Activated CD4-positive, alpha-beta memory T cell treated with anti-CD3 and anti-CD28 coated beads, Interleukin-2, amount 10 ng/mL, durations not matched to agents 7 days and 5 days (primary cell): ENCODE measurements around the gene TMEM183A. TPM values are rescaled to one million over a fixed set of nuclear protein-coding genes. Genes with fewer than 3 reads are reported as not detected.

Source experiments
- CTCF ChIA-PET: fragments of 350-600 bp; sonication (Branson Sonifier 250); formaldehyde crosslinking; loops from one replicate; lab custom pipeline; 2021; ENCODE audit warnings: antibody characterized with exemption, inconsistent platforms; lab: Charles Lee
- POLR2A ChIA-PET: fragments of 350-600 bp; sonication (Branson Sonifier 250); formaldehyde crosslinking; loops from one replicate; lab custom pipeline; 2021; ENCODE audit warnings: antibody characterized with exemption; lab: Charles Lee
- DNase-seq: peaks from one replicate; pipeline ENCODE4 v3.0.0-alpha.2; 2020
- H3K27ac Mint-ChIP-seq: one replicate; pipeline ENCODE4 v1.8.0; 2021; ENCODE audit warnings: mild to moderate bottlenecking, mixed read lengths
- H3K27me3 Mint-ChIP-seq: one replicate; pipeline ENCODE4 v1.8.0; 2021; ENCODE audit warnings: mixed read lengths
- H3K36me3 Mint-ChIP-seq: one replicate; pipeline ENCODE4 v1.8.0; 2021; ENCODE audit warnings: low read depth, mixed read lengths
- H3K4me1 Mint-ChIP-seq: one replicate; pipeline ENCODE4 v1.8.0; 2021; ENCODE audit warnings: mixed read lengths
- H3K4me3 Mint-ChIP-seq: one replicate; pipeline ENCODE4 v1.8.0; 2021; ENCODE audit warnings: mild to moderate bottlenecking, mixed read lengths
- H3K9me3 Mint-ChIP-seq: one replicate; pipeline ENCODE4 v1.8.0; 2021; ENCODE audit warnings: mixed read lengths
- total RNA-seq, 2 experiments: library from RNA; stranded (reverse); gene quantifications; one replicate each; pipeline ENCODE4 v1.2.3, GENCODE V29; 2021

The TMEM183A gene
- total RNA-seq, 2 experiments from 2014 or later = 69.1 to 72.6 TPM

DNA sequence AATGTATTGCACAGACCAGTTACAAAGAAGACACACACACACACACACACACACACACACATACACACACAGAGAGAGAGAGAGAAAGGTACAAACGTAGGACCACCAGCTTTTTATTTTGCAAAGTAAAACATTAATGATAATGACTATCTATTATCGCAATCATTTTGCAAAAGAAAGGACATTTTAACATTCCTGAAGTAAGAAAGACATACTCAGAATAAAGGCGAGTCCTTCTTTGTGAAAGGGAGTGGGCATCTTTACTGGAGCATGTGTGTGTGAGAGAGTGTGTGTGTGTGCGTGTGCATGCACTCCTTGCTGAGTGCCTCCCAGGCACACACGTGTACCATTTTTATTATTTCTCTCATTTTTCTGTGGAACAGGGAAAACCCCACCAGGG is 47.5 kb downstream of the TMEM183A start:
- POLR2A ChIA-PET = no interaction called here
- Mint-ChIP-seq H3K9me3 (no peaks in the 10 kb centered on the region), H3K4me3 (no peak overlapping the region), H3K27me3 (peaks cover 6% of the 10 kb centered on the region), H3K36me3 (no peaks in the 10 kb centered on the region), H3K4me1 (no peaks in the 10 kb centered on the region), H3K27ac (no peak overlapping the region)
- CTCF ChIA-PET = interaction anchor here (1.5 to 3.0 kb wide), 2 partner anchors 15 to 30 kb away, joined by 4 to 16 read pairs; no protein-coding TSS in a partner anchor
- no peak for DNase-seq

DNA sequence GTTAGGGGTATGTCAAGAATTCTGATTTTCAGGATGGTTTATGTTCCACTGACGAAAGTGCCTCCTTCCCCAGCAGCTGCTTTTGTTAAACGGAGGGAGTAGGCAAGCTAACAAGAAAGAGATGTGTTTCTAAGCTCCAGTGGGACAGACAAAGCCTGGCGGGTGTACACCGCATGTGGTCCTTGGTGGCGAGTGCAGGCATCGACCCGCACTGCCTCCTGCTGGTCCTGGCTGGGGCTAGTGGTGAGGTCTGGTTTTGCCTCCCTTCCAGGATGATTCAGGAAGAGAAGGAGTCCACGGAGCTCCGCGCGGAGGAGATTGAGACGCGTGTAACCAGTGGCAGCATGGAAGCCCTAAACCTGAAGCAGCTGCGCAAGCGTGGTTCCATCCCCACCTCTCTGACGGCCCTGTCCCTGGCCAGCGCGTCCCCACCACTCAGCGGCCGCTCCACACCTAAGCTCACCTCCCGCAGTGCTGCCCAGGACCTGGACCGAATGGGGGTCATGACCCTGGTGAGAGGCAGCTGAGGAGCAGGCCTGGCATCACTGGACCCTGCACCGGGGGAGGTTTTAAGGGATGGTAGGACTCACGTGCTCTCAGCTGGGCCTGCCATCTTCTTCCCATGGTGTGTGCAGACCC is 48.1 kb downstream of the TMEM183A start:
- no peaks in the 10 kb centered on the region for H3K9me3 Mint-ChIP-seq
- no peaks in the 10 kb centered on the region for H3K36me3 Mint-ChIP-seq
- H3K27me3 Mint-ChIP-seq = peaks cover 6% of the 10 kb centered on the region
- no peaks in the 10 kb centered on the region for H3K4me1 Mint-ChIP-seq
- POLR2A ChIA-PET = interaction anchor here (1.0 kb wide), 1 partner anchor 14 kb away, joined by 3 read pairs; no protein-coding TSS in a partner anchor
- CTCF ChIA-PET = interaction anchor here (1.5 to 2.8 kb wide), 2 partner anchors 16 to 29 kb away, joined by 4 to 19 read pairs; no protein-coding TSS in a partner anchor
- H3K4me3 Mint-ChIP-seq = no peak overlapping the region
- H3K27ac Mint-ChIP-seq = no peak overlapping the region
- DNase-seq = no peak

DNA sequence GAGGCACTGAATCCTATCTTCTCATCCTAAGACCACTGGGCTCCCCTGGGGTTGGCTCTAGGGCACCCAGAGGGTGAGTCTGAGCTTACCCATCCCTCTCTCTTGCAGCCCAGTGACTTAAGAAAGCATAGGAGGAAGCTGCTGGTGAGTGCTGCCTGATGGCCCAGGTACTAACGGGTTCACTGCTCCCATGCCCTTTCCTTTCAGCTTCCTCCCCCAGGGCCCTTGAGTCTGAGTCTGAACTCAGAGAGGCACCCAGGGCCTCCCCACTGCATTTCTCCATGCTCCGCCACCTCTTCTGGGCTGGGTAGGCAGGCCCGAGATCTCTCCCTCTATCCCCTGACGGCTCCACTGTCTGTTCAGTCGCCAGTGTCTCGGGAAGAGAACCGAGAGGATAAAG is 48.8 kb downstream of the TMEM183A start:
- POLR2A ChIA-PET = interaction anchor here (1.0 kb wide), 1 partner anchor 15 kb away, joined by 3 read pairs; no protein-coding TSS in a partner anchor

DNA sequence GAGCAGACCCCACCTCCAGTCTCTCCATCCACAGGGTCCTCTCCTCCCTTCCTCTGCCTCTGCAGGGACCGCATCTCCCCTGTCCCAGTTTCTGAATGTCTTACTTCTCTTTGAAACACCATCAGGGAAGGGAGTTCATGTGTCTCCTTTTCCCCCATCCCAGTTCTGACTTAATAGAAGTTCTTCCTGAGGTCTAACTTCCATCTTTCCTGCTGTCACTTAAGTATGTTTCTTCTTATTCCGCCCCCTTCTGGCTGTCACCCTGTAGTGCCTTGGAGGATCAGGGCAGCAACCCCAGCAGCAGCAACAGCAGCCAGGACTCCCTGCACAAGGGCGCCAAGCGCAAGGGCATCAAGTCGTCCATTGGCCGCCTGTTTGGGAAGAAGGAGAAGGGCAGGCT is 49.3 kb downstream of the TMEM183A start:
- Mint-ChIP-seq H3K4me3 (no peak overlapping the region), H3K36me3 (no peaks in the 10 kb centered on the region), H3K27ac (no peak overlapping the region), H3K9me3 (no peaks in the 10 kb centered on the region), H3K4me1 (no peaks in the 10 kb centered on the region), H3K27me3 (peaks cover under 1% of the 10 kb centered on the region)
- ChIA-PET POLR2A (no interaction called here), CTCF (interaction anchor here (2.8 kb wide), 1 partner anchor 17 kb away, joined by 19 read pairs; no protein-coding TSS in a partner anchor)
- no peak for DNase-seq

More for the DNA sequence above, 48.8 kb downstream of the TMEM183A start:
- H3K4me3 Mint-ChIP-seq = no peak overlapping the region
- no peaks in the 10 kb centered on the region for H3K36me3 Mint-ChIP-seq
- DNase-seq = no peak
- H3K27me3 Mint-ChIP-seq = peaks cover 6% of the 10 kb centered on the region
- no peak overlapping the region for H3K27ac Mint-ChIP-seq
- H3K9me3 Mint-ChIP-seq = no peaks in the 10 kb centered on the region
- CTCF ChIA-PET = interaction anchor here (2.8 kb wide), 1 partner anchor 17 kb away, joined by 19 read pairs; no protein-coding TSS in a partner anchor
- no peaks in the 10 kb centered on the region for H3K4me1 Mint-ChIP-seq

DNA sequence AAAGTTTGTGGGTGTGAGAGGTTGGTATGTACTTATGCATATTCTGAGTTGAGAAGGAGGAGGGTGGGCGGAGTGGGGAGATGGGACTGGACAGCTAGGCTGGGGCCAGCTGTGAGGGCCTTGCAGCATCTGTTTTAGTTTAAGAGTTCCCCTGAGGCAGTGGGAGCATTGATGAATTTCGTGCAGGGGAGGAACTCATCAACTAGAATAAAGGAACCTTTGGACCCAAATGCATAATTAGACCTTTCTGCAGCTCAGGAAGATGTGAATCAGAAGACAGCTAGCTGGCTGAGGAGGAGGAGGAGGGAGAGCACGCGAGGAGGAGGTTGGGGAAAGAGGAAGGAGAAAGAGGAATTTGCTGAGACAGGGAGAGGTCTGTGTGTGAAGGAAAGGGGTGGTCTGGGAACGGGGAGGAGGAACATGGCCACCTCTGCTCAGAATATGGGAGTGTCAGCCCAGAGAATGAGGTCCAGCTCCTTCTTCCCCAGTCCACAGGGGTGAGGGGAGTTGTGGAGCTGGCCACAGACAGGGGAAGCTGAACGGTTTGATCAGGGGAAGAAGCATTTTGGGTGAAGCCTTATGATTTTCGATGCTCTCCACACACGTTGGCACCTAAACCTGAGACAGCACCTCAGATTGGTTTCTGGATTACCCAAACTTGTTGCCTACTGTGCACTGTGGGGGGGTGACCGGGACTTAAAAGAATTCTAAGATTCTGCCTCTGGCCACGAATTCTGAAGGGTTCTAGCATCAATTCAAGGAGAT is 50.9 kb downstream of the TMEM183A start:
- Mint-ChIP-seq H3K27ac (no peak overlapping the region), H3K4me1 (no peaks in the 10 kb centered on the region), H3K9me3 (no peaks in the 10 kb centered on the region), H3K36me3 (no peaks in the 10 kb centered on the region), H3K27me3 (no peaks in the 10 kb centered on the region), H3K4me3 (no peak overlapping the region)
- ChIA-PET CTCF (interaction anchor here (0.9 to 2.8 kb wide), 3 partner anchors 8 to 19 kb away, joined by 3 to 19 read pairs (median 3); no protein-coding TSS in a partner anchor), POLR2A (no interaction called here)
- no peak for DNase-seq

DNA sequence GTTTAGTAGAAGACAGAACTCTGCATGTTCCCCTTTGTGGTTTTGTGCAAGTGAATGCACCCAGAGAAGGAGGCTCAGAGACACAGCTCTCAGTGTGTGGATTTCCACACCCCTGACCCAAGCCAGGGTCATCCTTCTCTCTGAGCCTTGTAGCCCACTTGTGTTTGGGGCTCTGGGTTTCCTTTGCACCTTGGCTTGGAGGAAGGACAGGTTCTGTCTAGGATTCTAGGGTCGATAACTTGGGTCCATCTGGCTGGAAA is 51.4 kb downstream of the TMEM183A start:
- Mint-ChIP-seq H3K4me3 (no peak overlapping the region), H3K4me1 (peaks cover 1% of the 10 kb centered on the region), H3K36me3 (no peaks in the 10 kb centered on the region), H3K27ac (no peak overlapping the region), H3K9me3 (no peaks in the 10 kb centered on the region), H3K27me3 (no peaks in the 10 kb centered on the region)
- CTCF ChIA-PET = interaction anchor here (0.9 to 1.1 kb wide), 2 partner anchors 19 to 158 kb away, joined by 3 read pairs; no protein-coding TSS in a partner anchor
- POLR2A ChIA-PET = no interaction called here
- DNase-seq = no peak

DNA sequence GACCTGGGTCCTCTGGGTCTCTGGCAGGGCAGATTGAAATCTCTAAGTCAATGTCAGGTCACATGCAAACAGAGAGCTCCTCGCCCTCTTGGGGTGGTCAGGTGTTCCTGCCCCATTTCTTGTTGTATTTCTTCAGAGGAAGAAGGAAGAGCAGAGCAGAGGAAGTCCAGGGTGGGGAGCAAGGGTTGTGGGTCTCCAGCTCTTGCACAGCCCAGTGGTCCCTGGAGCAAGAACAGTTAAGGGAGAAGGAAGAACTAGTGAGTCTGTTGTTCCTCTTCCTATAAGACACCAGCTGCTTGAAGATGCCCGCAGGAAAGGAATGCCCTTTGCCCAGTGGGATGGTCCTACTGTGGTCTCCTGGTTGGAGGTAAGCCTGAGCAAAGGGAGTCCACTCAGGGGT is 52.3 kb downstream of the TMEM183A start:
- POLR2A ChIA-PET = no interaction called here
- no peak for DNase-seq
- CTCF ChIA-PET = interaction anchor here (1.1 kb wide), 1 partner anchor 157 kb away, joined by 3 read pairs; no protein-coding TSS in a partner anchor
- Mint-ChIP-seq H3K36me3 (no peaks in the 10 kb centered on the region), H3K9me3 (no peaks in the 10 kb centered on the region), H3K4me3 (no peak overlapping the region), H3K27me3 (no peaks in the 10 kb centered on the region), H3K4me1 (peaks cover 1% of the 10 kb centered on the region), H3K27ac (no peak overlapping the region)

DNA sequence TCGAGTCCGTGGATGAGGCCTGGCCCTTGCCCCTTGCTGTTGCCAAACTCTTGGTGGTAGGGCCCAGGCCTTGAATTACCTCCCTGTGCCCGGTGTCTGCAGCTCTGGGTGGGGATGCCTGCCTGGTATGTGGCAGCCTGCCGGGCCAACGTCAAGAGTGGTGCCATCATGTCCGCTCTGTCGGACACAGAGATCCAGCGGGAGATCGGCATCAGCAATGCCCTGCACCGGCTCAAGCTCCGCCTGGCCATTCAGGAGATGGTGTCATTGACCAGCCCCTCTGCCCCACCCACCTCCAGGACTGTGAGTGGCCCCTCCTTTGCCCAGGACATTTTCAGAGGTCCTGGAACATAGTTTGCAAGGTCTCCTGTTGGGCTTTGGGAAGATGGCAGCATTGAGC is 52.9 kb downstream of the TMEM183A start:
- CTCF ChIA-PET = no interaction called here
- H3K4me1 Mint-ChIP-seq = peaks cover 1% of the 10 kb centered on the region

DNA sequence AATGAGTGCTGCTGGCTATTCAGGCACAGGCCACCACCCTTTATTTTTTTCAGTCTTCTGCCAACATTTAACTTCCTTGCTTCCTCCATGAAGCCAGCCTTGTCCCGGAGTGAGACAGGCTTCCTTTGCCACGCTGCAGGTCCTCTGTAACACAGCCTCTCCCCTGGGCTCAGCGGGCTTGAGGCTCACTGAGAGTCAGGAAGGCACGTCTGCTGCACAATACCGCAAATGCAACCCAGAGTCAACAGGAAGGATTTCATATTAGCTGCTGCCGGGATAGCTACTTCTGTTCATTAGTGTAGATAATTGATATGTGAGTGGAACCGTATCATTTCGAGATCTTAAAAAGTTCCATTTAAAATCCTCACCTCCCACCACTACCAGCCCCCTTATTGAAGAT is 56.1 kb downstream of the TMEM183A start:
- CTCF ChIA-PET = interaction anchor here (1.1 kb wide), 2 partner anchors 23 kb away, joined by 3 read pairs; no protein-coding TSS in a partner anchor
- Mint-ChIP-seq H3K4me3 (no peak overlapping the region), H3K4me1 (peaks cover 1% of the 10 kb centered on the region), H3K9me3 (no peaks in the 10 kb centered on the region), H3K27ac (no peak overlapping the region), H3K27me3 (no peaks in the 10 kb centered on the region), H3K36me3 (no peaks in the 10 kb centered on the region)
- no peak for DNase-seq
- POLR2A ChIA-PET = no interaction called here

More for the DNA sequence above, 52.9 kb downstream of the TMEM183A start:
- Mint-ChIP-seq H3K4me3 (no peak overlapping the region), H3K36me3 (no peaks in the 10 kb centered on the region), H3K9me3 (no peaks in the 10 kb centered on the region), H3K27ac (no peak overlapping the region), H3K27me3 (no peaks in the 10 kb centered on the region)
- POLR2A ChIA-PET = no interaction called here
- no peak for DNase-seq

DNA sequence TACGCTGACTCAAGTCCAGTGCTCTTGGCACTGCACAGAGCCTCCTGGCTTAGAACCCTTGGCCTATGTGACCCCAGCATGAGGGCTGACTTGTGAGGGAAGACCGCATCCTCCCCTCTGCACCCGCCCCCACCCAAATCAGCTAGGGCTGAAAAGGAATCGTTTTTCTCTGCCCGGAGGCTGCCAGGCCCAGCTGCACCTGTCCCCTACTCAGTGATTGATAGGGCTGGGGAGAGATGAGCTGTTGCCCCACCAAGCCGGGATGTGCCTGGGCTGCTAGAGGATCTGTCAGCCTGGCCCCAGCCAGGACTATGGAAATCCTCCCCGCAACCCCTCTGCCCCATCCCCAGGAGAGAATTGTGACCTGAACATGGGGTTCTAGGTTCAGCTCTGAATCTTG is 58.0 kb downstream of the TMEM183A start:
- Mint-ChIP-seq H3K4me1 (peaks cover 1% of the 10 kb centered on the region), H3K27me3 (no peaks in the 10 kb centered on the region), H3K27ac (no peak overlapping the region), H3K9me3 (no peaks in the 10 kb centered on the region), H3K36me3 (no peaks in the 10 kb centered on the region), H3K4me3 (no peak overlapping the region)
- ChIA-PET CTCF (interaction anchor here (1.7 to 2.8 kb wide), 2 partner anchors 19 to 26 kb away, joined by 8 to 9 read pairs; no protein-coding TSS in a partner anchor), POLR2A (no interaction called here)
- DNase-seq = no peak

DNA sequence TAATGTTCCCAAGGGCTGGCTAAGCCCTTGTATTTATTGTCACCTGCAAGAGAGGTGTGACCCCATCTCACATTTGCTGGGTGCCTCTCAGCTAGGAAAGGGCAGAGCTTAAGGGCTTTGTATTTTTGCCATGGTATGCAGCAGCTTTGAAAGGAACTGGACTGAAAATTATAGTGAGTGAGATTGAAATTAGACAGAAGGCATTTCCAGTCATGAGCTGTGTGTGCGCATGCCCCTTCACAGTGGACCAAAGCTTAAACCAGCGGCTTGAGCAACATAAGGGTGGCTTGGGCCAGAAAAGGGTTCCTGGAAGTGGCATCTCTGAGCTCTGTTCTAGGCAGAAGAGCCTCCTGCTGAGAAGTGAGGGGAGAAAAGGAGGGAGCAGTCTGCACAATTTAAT is 58.8 kb downstream of the TMEM183A start:
- Mint-ChIP-seq H3K4me1 (peaks cover 1% of the 10 kb centered on the region), H3K4me3 (no peak overlapping the region), H3K27ac (no peak overlapping the region), H3K9me3 (no peaks in the 10 kb centered on the region), H3K36me3 (no peaks in the 10 kb centered on the region), H3K27me3 (no peaks in the 10 kb centered on the region)
- POLR2A ChIA-PET = no interaction called here
- DNase-seq = no peak
- CTCF ChIA-PET = interaction anchor here (0.9 to 2.8 kb wide), 4 partner anchors 8 to 52 kb away, joined by 3 to 9 read pairs (median 6); no protein-coding TSS in a partner anchor

DNA sequence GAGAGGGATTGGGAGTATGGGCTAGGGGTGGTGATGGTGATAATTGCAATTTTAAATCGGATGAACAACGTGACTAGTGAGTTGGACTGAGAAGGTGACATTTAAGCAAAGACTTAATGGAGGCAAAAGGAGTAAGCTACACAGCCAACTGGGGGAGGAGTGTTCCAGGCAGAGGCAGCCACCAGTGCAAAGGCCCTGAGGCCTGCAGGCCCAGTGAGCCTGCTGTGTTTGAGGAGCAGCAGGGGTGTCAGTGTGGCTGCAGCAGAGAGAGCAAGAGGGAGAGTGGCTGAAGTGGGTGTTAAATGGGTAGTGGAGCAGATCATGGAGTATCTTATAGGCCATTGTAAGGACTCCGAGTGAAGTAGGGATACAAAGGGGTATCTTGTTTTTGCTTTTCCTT is 59.8 kb downstream of the TMEM183A start:
- Mint-ChIP-seq H3K36me3 (no peaks in the 10 kb centered on the region), H3K27ac (no peak overlapping the region), H3K9me3 (no peaks in the 10 kb centered on the region), H3K27me3 (no peaks in the 10 kb centered on the region), H3K4me1 (peaks cover 1% of the 10 kb centered on the region), H3K4me3 (no peak overlapping the region)
- DNase-seq = no peak
- ChIA-PET POLR2A (no interaction called here), CTCF (interaction anchor here (0.9 to 2.8 kb wide), 3 partner anchors 9 to 51 kb away, joined by 3 to 8 read pairs (median 3); no protein-coding TSS in a partner anchor)
